GM18868 (cell line): ENCODE results near the gene FBXL17.
"Not testable (repeated sequence)": the region's sequence is repeated elsewhere in the genome, so short reads cannot be mapped to it uniquely, and the experiment has no call there.

Experiments
- ATAC-seq: cut with Tn5 transposase; IDR thresholded peaks from one replicate; pipeline ENCODE4 v1.9.1; 2021; ENCODE audit warnings: mild to moderate bottlenecking, moderate library complexity; ENCODE audit not compliant: unreplicated experiment

Gene FBXL17

DNA sequence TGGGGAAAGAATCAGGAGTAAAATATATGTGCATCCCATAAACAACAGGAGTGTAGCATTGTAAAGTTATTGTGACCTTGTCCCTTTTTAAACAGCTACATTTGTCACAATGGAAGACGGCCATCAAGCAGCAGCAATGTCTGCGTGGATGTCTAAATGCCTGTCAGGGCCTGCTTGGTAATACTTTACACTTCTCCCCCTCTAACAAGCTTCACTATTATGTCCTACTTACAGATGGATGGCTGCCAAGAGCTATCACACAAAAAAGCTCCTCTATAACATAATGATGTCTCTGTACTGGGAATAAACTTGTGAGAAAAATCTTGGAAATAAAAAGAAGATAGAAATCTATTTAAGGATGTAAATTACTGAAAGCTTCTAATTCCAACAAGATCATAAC, 213.0 kb downstream of the FBXL17 start:
- ATAC-seq: no peak

DNA sequence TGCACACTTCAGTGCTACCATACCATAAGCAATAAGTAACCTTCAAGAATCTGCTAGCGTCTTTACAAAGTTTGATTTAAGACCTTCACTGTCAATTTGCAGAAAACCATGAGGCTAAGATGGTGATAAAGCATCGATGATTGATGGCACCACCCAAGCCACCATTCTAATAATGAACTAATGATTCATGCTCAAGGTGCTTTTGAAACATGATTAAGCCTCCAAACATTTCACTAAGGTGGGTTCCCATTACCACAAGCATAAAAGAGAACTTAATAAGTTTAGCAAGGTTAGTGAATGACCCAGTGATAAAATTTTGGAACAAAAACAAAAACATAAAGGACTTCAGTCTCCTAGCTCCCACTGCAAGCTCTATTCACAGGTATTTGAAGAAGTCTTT, 214.7 kb downstream of the FBXL17 start:
- no peak for ATAC-seq

DNA sequence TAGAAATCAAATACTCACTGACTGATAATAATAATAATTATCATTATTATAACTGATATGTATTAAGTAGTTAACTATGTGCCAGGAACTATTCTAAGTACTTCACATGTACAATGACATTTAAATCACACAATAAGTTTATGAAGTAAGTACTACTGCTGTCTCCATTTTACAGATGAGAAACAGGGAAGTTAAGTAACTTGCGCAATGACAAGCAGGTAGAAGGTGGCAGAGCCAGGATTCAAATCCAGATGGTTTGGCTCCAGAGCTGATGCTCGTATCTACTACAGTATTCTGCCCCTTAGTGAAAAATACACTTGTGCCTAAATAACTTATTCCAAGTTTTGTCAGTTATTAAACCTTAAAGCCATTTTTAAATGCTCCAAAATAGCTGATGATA, 217.3 kb downstream of the FBXL17 start:
- no peak for ATAC-seq

- ATAC-seq: not testable (repeated sequence)
These were observed 229.0 kb downstream of the FBXL17 start for GRCh38 chr5:108152854-108153253.

DNA sequence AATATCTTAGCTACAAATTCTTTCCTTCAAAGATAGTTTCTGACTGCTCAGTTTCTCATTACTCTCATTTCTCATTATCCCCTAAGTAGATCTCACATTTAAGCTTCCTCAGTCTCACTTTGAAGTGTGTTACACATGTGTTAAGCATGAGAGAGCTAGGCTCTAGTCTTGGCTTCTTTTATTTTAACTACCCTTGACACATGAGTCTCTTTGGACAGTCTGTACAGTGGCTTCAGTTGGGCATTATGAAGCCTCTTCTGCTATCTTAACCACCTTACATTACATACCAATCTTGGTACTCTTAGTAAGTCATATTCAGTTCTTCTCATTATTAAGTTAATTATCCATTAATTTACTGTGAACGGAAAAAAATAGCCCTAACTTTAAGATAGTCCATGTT, 232.5 kb downstream of the FBXL17 start:
- no peak for ATAC-seq

DNA sequence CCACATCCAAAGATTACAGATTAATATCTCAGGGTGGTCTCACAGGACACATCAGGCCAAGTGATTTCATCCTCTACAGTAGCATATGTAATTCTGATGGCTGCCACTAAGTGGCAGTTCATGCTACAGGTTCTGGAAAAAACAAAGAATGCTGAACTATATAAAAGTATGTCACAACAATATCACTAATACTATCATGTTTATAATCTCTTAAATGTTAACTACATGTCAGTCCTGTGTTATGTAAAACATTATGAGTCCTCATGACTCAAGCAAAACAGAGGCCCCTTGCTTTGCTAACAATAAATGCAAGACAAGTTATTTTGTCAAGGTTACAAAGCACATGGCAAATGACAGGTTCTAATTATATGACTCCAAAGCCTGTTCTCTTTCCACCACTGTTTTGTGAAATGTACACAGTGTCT, 233.2 kb downstream of the FBXL17 start:
- ATAC-seq: peak; percentile 83

- no peak for ATAC-seq
These were observed 235.7 kb downstream of the FBXL17 start for GRCh38 chr5:108146222-108146621.

DNA sequence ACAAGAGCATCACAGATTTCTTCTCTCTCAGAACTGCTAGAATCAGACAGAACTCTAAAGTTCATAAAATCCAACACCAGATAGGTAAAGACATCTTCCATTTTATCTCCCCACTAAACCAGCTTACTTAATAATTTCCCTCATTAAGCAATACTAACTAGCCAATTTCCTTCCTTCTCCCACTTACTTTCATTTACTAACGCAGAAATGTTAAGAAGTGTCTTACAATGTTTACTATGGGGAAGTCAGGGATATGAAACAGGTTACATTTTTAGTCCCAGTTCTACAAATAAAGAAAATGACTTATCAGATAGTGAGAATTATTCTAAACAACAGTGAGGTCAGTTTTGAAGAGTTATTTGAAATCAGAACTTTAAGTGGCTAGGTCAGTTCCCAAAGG, 236.5 kb downstream of the FBXL17 start:
- no peak for ATAC-seq

- no peak for ATAC-seq
These were observed 237.6 kb downstream of the FBXL17 start for GRCh38 chr5:108144332-108144731.

DNA sequence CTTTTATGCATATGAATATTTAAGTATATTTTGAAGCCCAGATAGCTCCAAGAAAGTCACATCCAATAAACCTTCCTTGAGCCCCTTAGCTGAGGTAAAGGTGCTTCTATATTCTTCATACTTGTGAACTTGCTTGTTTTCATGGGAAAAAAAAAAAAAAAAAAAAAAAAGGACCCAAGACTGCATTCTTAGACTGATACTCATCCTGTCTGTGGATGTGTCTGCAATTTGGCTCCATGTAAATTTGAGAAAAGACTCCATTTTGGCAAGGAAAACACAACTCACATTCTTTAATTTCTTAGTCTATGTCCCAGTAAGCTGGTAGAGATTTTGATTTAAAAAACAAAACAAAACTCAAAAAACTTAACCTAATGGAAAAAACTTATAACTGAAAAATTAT, 238.3 kb downstream of the FBXL17 start:
- no peak for ATAC-seq

GRCh38 chr5:108141676-108142075, 240.2 kb downstream of the FBXL17 start:
- ATAC-seq: peak; percentile 83

GRCh38 chr5:108136493-108136892, 245.4 kb downstream of the FBXL17 start:
- no peak for ATAC-seq

GRCh38 chr5:108129129-108129528, 252.8 kb downstream of the FBXL17 start:
- ATAC-seq: no peak

GRCh38 chr5:108125771-108126511, 256.0 kb downstream of the FBXL17 start:
- peak; percentile 58 for ATAC-seq

DNA sequence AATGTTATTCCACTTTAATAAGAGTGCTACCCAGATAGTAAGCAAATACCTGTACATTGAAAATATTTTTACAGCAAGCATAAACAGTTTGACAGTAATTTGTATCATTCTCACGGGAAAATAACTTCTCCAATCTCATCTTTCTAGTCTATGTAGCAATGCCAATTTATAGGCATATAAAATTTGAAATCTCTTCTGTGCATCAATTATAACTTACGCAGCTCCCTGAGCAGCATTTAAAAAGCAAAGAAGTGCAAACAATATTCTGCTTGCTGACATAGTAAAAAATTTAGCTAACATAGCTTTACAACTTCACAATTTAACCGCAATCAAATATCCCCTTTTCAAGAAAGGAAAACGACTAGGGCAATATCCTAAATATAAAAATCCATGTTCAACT, 257.3 kb downstream of the FBXL17 start:
- ATAC-seq: no peak

DNA sequence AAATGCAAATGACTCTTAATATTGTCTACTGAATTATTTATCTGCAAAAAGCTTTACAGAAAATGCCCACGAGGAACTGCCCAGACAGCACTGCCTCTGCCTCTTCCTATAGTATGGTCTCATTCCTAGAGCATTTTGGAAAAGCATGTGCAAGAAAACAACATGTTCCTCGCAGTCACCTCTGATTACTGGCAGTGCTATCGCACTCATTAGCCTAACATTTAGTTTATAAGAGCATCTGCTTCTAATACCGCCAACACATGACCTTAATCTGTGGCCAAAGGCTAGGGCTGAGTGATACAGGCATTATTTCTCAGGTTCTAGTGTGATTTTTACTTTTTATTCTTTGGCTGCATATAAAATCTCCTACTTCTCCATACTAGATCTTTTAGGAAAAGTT, 259.2 kb downstream of the FBXL17 start:
- ATAC-seq: no peak

GRCh38 chr5:108118813-108119514, 262.9 kb downstream of the FBXL17 start:
- no peak for ATAC-seq

GRCh38 chr5:108115673-108116072, 266.2 kb downstream of the FBXL17 start:
- no peak for ATAC-seq

DNA sequence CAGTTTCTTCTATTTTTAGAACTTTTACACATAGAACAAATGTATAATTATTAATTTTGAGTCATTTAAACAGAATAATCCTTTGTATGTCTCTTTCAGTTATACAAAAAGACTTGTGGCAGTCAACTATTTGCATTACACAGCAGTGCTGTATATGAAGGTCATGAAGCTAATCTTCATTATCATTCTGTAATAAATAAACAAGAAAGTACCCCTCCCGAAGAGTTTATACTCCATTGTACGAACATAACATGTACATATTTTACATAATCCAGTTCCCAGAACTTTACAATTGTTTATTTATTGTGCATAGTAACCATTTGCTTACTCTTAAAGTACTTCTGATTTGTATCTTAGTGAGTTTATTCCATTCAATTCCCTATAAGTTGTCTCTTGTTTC, 267.9 kb downstream of the FBXL17 start:
- ATAC-seq: no peak

- ATAC-seq: no peak
These were observed 270.2 kb downstream of the FBXL17 start for GRCh38 chr5:108111736-108112135.

GRCh38 chr5:108109059-108109458, 272.8 kb downstream of the FBXL17 start:
- ATAC-seq: no peak

GRCh38 chr5:108104448-108104847, 277.4 kb downstream of the FBXL17 start:
- ATAC-seq: no peak
